22Rv1 (cell line): ENCODE results near the gene C3orf18.

Experiments used
- ZFX ChIP-seq: fragments of 450-650 bp; IDR thresholded peaks from 2 replicates; pipeline ENCODE4 v1.6.1; 2017; ENCODE audit warnings: antibody characterized with exemption, borderline replicate concordance
- TF ChIP-seq, protein P1 (sequence below): fragments of 450-650 bp; IDR thresholded peaks from 2 replicates; pipeline ENCODE4 v1.5.1; 2017; ENCODE audit warnings: mild to moderate bottlenecking

DNA sequence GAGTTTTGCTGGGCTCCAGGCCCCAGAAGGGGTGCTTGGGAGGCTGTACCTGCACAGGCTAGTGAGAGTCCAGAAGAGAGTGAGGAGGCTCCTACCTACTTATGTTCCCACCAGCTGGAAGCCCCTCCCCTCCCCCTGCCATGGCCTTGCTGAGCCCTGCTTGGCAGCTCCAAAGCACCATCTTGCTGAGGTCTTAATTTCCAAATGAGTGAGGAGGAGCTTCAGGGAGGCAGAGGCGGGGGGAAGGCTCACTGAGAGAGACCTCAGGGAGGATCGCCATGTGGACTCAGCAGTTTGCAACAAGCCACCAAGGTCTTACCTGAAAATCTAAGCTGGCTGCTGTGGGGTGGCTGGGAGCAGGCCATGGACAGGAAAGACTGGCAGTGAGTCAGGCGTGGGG, 55.4 kb downstream of the C3orf18 start:
- TF ChIP-seq, protein P1, sequence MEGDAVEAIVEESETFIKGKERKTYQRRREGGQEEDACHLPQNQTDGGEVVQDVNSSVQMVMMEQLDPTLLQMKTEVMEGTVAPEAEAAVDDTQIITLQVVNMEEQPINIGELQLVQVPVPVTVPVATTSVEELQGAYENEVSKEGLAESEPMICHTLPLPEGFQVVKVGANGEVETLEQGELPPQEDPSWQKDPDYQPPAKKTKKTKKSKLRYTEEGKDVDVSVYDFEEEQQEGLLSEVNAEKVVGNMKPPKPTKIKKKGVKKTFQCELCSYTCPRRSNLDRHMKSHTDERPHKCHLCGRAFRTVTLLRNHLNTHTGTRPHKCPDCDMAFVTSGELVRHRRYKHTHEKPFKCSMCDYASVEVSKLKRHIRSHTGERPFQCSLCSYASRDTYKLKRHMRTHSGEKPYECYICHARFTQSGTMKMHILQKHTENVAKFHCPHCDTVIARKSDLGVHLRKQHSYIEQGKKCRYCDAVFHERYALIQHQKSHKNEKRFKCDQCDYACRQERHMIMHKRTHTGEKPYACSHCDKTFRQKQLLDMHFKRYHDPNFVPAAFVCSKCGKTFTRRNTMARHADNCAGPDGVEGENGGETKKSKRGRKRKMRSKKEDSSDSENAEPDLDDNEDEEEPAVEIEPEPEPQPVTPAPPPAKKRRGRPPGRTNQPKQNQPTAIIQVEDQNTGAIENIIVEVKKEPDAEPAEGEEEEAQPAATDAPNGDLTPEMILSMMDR = no peak
- TF ChIP-seq ZFX = no peak
